Measurements from ENCODE around the gene CLASP2. TPM values are rescaled to one million over a fixed set of nuclear protein-coding genes. Genes with fewer than 3 reads are reported as not detected.
A peak's percentile ranks its signal among the peaks of the same experiment; 100 is the strongest.

The CLASP2 gene
- total RNA-seq, 8 experiments from 2014 or later: 27.5 to 317 (median 199) TPM

GRCh38 chr3:33613041-33613440 lies 105.0 kb downstream of the CLASP2 start:
- in situ Hi-C loops (cut with MboI; ENCODE audit: low pct_unique_long_range_greater_than_20kb in 2 of 9, low sequenced_read_pairs in 9 of 9, unreplicated experiment in 9 of 9): no loop called here
- H3K27ac ChIP-seq: no peak overlapping the region
- WGBS, 10 experiments: 90 to 100% (median 95%) methylated on average over 1 of the region's 1 CpG; no CpG with 5 or more reads in 6 of the 10 experiments
- no peaks in the 10 kb centered on the region for H3K4me1 ChIP-seq (replicated peaks in 1 of 2)
- ATAC-seq (replicated peaks in 6 of 8): peak in 1 of 8 experiments; percentile 30
- H3K4me3 ChIP-seq: no peak overlapping the region

GRCh38 chr3:33612607-33613006 lies 105.4 kb downstream of the CLASP2 start:
- 75 to 100% (median 86%) methylated on average over 1 of the region's 1 CpG; no CpG with 5 or more reads in 1 of the 10 experiments for WGBS, 10 experiments
- Histone ChIP-seq H3K4me1 (replicated peaks in 1 of 2) (no peaks in the 10 kb centered on the region), H3K27ac (no peak overlapping the region), H3K4me3 (no peak overlapping the region)
- in situ Hi-C loops (cut with MboI; ENCODE audit: low pct_unique_long_range_greater_than_20kb in 2 of 9, low sequenced_read_pairs in 9 of 9, unreplicated experiment in 9 of 9): no loop called here
- peak in 3 of 8 experiments; percentile 22 to 62 (median 42) for ATAC-seq (replicated peaks in 6 of 8)

GRCh38 chr3:33602829-33603228 lies 115.2 kb downstream of the CLASP2 start:
- no peak overlapping the region for H3K4me3 ChIP-seq
- in situ Hi-C loops (cut with MboI; ENCODE audit: low pct_unique_long_range_greater_than_20kb in 2 of 9, low sequenced_read_pairs in 9 of 9, unreplicated experiment in 9 of 9): no loop called here
- no peaks in the 10 kb centered on the region for H3K4me1 ChIP-seq (replicated peaks in 1 of 2)
- no peak for ATAC-seq (replicated peaks in 6 of 8)
- H3K27ac ChIP-seq: no peak overlapping the region
- WGBS, 10 experiments: 80 to 100% (median 95%) methylated on average over 1 to 7 of the region's 7 CpGs; no CpG with 5 or more reads in 1 of the 10 experiments

- 50 to 100% (median 78%) methylated on average over 1 to 2 of the region's 2 CpGs; no CpG with 5 or more reads in 2 of the 10 experiments for WGBS, 10 experiments
- Histone ChIP-seq H3K4me1 (replicated peaks in 1 of 2) (no peaks in the 10 kb centered on the region), H3K4me3 (no peak overlapping the region), H3K27ac (no peak overlapping the region)
- no peak for ATAC-seq (replicated peaks in 6 of 8)
- in situ Hi-C loops (cut with MboI; ENCODE audit: low pct_unique_long_range_greater_than_20kb in 2 of 9, low sequenced_read_pairs in 9 of 9, unreplicated experiment in 9 of 9): no loop called here
These were observed 120.8 kb downstream of the CLASP2 start for GRCh38 chr3:33597257-33597689.

- no peak for ATAC-seq (replicated peaks in 6 of 8)
- in situ Hi-C loops (cut with MboI; ENCODE audit: low pct_unique_long_range_greater_than_20kb in 2 of 9, low sequenced_read_pairs in 9 of 9, unreplicated experiment in 9 of 9): no loop called here
- WGBS, 10 experiments: 67 to 100% (median 100%) methylated on average over 1 of the region's 1 CpG; no CpG with 5 or more reads in 3 of the 10 experiments
- Histone ChIP-seq H3K27ac (no peak overlapping the region), H3K4me1 (replicated peaks in 1 of 2) (no peaks in the 10 kb centered on the region), H3K4me3 (no peak overlapping the region)
These were observed 125.1 kb downstream of the CLASP2 start for GRCh38 chr3:33592999-33593398.

- no peak for ATAC-seq (replicated peaks in 6 of 8)
- in situ Hi-C loops (cut with MboI; ENCODE audit: low pct_unique_long_range_greater_than_20kb in 2 of 9, low sequenced_read_pairs in 9 of 9, unreplicated experiment in 9 of 9): no loop called here
- 92 to 100% (median 100%) methylated on average over 1 to 2 of the region's 2 CpGs; no CpG with 5 or more reads in 2 of the 10 experiments for WGBS, 10 experiments
These were observed 127.5 kb downstream of the CLASP2 start for GRCh38 chr3:33590541-33590940.

GRCh38 chr3:33586402-33586801 lies 131.7 kb downstream of the CLASP2 start:
- H3K4me3 ChIP-seq: no peak overlapping the region
- no peaks in the 10 kb centered on the region for H3K4me1 ChIP-seq (replicated peaks in 1 of 2)
- WGBS, 10 experiments: 44 to 100% (median 83%) methylated on average over 1 to 3 of the region's 3 CpGs; no CpG with 5 or more reads in 1 of the 10 experiments
- H3K27ac ChIP-seq: no peak overlapping the region
- no peak for ATAC-seq (replicated peaks in 6 of 8)
- in situ Hi-C loops (cut with MboI; ENCODE audit: low pct_unique_long_range_greater_than_20kb in 2 of 9, low sequenced_read_pairs in 9 of 9, unreplicated experiment in 9 of 9): no loop called here

More at GRCh38 chr3:33590541-33590940, 127.5 kb downstream of the CLASP2 start:
- Histone ChIP-seq H3K4me3 (no peak overlapping the region), H3K27ac (no peak overlapping the region), H3K4me1 (replicated peaks in 1 of 2) (no peaks in the 10 kb centered on the region)

GRCh38 chr3:33582234-33582633 lies 135.8 kb downstream of the CLASP2 start:
- WGBS, 10 experiments: 50 to 100% (median 98%) methylated on average over 1 to 3 of the region's 3 CpGs
- ATAC-seq (replicated peaks in 6 of 8): no peak
- Histone ChIP-seq H3K4me1 (replicated peaks in 1 of 2) (no peaks in the 10 kb centered on the region), H3K4me3 (no peak overlapping the region), H3K27ac (no peak overlapping the region)
- in situ Hi-C loops (cut with MboI; ENCODE audit: low pct_unique_long_range_greater_than_20kb in 2 of 9, low sequenced_read_pairs in 9 of 9, unreplicated experiment in 9 of 9): no loop called here

- in situ Hi-C loops (cut with MboI; ENCODE audit: low pct_unique_long_range_greater_than_20kb in 2 of 9, low sequenced_read_pairs in 9 of 9, unreplicated experiment in 9 of 9): no loop called here
- WGBS, 10 experiments: 79 to 93% (median 86%) methylated on average over 2 to 10 of the region's 10 CpGs; no CpG with 5 or more reads in 1 of the 10 experiments
- Histone ChIP-seq H3K27ac (no peak overlapping the region), H3K4me1 (replicated peaks in 1 of 2) (no peaks in the 10 kb centered on the region), H3K4me3 (no peak overlapping the region)
- no peak for ATAC-seq (replicated peaks in 6 of 8)
These were observed 136.4 kb downstream of the CLASP2 start for GRCh38 chr3:33581666-33582065.

GRCh38 chr3:33579840-33580239 lies 138.2 kb downstream of the CLASP2 start:
- WGBS, 10 experiments: 43 to 100% (median 69%) methylated on average over 1 to 2 of the region's 2 CpGs; no CpG with 5 or more reads in 4 of the 10 experiments
- H3K27ac ChIP-seq: no peak overlapping the region
- in situ Hi-C loops (cut with MboI; ENCODE audit: low pct_unique_long_range_greater_than_20kb in 2 of 9, low sequenced_read_pairs in 9 of 9, unreplicated experiment in 9 of 9): no loop called here
- ATAC-seq (replicated peaks in 6 of 8): peak in 1 of 8 experiments; percentile 68
- H3K4me1 ChIP-seq (replicated peaks in 1 of 2): no peaks in the 10 kb centered on the region
- H3K4me3 ChIP-seq: no peak overlapping the region

- no peak for ATAC-seq (replicated peaks in 6 of 8)
- WGBS, 10 experiments: 8 to 100% (median 100%) methylated on average over 1 of the region's 1 CpG; no CpG with 5 or more reads in 2 of the 10 experiments
- in situ Hi-C loops (cut with MboI; ENCODE audit: low pct_unique_long_range_greater_than_20kb in 2 of 9, low sequenced_read_pairs in 9 of 9, unreplicated experiment in 9 of 9): no loop called here
- H3K27ac ChIP-seq: no peak overlapping the region
- no peak overlapping the region for H3K4me3 ChIP-seq
- H3K4me1 ChIP-seq (replicated peaks in 1 of 2): no peaks in the 10 kb centered on the region
These were observed 138.9 kb downstream of the CLASP2 start for GRCh38 chr3:33579178-33579510.

- no peak overlapping the region for H3K27ac ChIP-seq
- peak in 3 of 8 experiments; percentile 60 to 86 (median 81) for ATAC-seq (replicated peaks in 6 of 8)
- in situ Hi-C loops (cut with MboI; ENCODE audit: low pct_unique_long_range_greater_than_20kb in 2 of 9, low sequenced_read_pairs in 9 of 9, unreplicated experiment in 9 of 9): no loop called here
- WGBS, 10 experiments: 25 to 94% (median 50%) methylated on average over 1 to 2 of the region's 2 CpGs; no CpG with 5 or more reads in 1 of the 10 experiments
- no peaks in the 10 kb centered on the region for H3K4me1 ChIP-seq (replicated peaks in 1 of 2)
- no peak overlapping the region for H3K4me3 ChIP-seq
These were observed 139.5 kb downstream of the CLASP2 start for GRCh38 chr3:33578325-33579177.

- WGBS, 10 experiments: 67 to 100% (median 77%) methylated on average over 1 of the region's 1 CpG; no CpG with 5 or more reads in 5 of the 10 experiments
- H3K4me1 ChIP-seq (replicated peaks in 1 of 2): no peaks in the 10 kb centered on the region
- H3K4me3 ChIP-seq: no peak overlapping the region
- in situ Hi-C loops (cut with MboI; ENCODE audit: low pct_unique_long_range_greater_than_20kb in 2 of 9, low sequenced_read_pairs in 9 of 9, unreplicated experiment in 9 of 9): no loop called here
- H3K27ac ChIP-seq: no peak overlapping the region
- ATAC-seq (replicated peaks in 6 of 8): no peak
These were observed 140.5 kb downstream of the CLASP2 start for GRCh38 chr3:33577588-33577987.
